ENCODE results near the gene TBC1D25. TPM values are rescaled to one million over a fixed set of nuclear protein-coding genes. Genes with fewer than 3 reads are reported as not detected.

The TBC1D25 gene, protein sequence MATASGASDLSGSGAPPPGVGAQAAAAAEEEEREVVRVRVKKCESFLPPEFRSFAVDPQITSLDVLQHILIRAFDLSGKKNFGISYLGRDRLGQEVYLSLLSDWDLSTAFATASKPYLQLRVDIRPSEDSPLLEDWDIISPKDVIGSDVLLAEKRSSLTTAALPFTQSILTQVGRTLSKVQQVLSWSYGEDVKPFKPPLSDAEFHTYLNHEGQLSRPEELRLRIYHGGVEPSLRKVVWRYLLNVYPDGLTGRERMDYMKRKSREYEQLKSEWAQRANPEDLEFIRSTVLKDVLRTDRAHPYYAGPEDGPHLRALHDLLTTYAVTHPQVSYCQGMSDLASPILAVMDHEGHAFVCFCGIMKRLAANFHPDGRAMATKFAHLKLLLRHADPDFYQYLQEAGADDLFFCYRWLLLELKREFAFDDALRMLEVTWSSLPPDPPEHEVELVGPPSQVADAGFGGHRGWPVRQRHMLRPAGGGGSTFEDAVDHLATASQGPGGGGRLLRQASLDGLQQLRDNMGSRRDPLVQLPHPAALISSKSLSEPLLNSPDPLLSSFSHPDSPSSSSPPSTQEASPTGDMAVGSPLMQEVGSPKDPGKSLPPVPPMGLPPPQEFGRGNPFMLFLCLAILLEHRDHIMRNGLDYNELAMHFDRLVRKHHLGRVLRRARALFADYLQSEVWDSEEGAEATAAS
- 5.3 and 6.2 TPM in 2 replicates for total RNA-seq (ENCODE audit: low replicate concordance)

DNA sequence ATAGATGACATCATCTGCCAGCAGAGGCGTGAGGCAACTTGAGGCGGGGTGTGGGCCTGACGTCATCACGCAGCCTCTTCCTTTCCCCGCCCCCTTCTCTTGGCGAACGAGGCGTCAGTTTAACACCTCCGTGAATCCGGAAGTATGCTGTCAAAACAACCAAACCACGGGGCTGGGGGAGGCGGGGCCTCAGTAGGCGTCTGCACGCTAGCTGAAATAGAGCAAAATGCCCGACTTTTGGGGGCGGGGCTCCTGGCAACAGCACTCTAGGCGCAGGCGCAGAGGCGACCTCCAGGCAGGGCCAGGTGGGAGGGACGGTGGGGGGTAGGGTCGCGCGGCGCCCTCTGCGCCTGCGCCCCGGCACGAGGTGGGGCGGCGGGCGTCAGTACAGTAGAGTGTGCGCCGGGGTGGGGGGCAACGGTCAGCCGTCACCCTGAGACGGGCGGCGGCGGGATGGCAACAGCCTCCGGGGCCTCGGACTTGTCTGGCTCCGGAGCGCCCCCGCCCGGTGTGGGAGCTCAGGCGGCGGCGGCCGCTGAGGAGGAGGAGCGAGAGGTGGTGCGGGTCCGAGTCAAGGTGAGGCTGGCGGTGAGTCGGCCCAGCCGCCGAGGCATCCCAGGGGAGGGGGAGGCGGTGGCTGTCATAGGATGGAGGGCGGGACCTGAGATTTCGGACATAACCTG, at the start of gene TBC1D25:
TBC1D25 (plus strand) TSS at position 370 of the 683 bp plus-strand sequence; CDS start at position 454, 84 bp downstream.

DNA sequence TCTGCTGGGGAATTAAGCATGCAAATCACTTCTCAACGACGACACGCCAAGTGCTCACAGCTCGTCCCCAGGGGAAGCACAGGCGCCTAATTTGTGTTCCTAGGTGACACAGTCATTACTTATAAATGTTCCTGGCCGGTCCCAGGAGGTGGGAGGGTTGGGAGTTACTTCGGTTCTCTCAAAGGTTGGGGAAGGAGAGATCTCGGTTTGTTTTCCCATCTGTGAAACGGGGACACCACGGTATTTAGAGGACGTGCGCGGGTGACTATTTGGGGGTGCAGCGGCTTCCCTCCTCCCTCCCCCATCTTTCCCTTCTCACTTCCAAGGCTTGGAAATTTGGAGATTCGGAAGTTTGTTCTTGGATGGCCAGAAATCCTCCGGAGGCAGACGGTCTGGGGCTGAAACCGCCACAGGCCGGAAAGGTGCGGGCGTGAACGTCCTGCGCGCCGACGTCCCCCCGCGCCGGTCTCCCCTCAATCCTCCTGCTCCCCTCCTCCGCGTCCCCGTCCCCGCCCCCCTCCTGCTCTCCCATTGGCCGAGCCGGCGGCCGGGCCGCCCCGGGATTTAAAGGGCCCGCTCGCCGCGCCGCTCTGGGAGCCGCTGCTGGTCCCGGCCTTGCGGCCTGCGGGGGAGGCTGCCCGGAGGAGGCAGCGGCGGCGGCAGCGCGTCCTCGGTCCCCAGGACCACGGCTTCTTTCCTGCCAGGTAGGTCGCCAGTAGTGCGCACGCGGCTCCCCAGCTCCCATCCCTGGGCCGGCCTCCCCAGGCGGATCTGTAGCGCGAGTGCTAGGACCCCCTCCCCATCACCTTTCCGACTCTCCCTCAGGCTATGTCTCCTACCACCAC, 30.9 kb upstream of the TBC1D25 start, which contains the start of gene PORCN:
PORCN (plus strand) TSS at position 593 of the 845 bp plus-strand sequence. CDS start 829 bp downstream, outside the sequence.

DNA sequence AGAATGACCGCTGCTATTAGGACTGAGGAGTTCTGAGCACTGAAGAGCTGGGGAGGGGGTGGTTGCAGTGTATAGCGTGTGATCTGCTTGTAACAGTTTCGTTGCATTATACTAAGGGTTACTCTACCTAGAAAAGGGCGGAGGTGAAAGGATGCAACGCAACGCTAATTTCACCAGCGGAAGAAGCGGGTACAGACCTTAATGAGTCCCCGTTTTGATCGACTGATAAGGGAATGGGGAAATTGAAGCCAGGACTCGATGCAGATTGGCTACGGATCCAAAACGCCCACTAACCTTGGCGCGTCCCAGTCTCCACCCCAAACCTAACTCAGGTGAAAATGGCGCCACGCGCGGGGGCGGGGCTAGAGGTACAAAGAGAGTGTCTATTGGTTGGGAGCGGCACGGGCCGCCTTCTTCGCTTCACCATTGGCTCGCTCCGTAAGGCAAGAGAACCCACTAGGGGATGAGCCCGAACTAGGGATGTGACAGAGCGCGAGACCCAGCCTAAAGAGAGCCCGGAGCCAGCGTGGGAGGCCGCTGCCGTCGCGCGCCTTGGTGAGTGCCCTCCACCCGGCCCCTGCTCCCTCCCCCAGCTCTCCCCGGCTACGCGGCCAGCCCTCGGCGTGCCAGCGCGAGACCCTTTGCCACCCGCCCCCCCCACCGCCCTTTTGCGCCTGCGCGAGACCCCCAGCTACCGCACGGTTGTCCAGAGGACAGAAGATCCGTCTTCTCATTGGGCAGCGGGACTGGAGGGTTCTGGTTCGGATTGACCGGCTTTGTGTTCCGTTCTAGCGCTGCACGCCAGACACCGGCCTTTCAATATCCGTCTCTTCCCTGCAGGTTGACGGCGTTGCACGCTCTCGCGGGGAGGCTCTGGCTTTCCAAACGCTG, 17.9 kb upstream of the TBC1D25 start, which contains the start of gene EBP:
EBP (plus strand) TSS at position 456 of the 891 bp plus-strand sequence. CDS start 1,964 bp downstream, outside the sequence.

DNA sequence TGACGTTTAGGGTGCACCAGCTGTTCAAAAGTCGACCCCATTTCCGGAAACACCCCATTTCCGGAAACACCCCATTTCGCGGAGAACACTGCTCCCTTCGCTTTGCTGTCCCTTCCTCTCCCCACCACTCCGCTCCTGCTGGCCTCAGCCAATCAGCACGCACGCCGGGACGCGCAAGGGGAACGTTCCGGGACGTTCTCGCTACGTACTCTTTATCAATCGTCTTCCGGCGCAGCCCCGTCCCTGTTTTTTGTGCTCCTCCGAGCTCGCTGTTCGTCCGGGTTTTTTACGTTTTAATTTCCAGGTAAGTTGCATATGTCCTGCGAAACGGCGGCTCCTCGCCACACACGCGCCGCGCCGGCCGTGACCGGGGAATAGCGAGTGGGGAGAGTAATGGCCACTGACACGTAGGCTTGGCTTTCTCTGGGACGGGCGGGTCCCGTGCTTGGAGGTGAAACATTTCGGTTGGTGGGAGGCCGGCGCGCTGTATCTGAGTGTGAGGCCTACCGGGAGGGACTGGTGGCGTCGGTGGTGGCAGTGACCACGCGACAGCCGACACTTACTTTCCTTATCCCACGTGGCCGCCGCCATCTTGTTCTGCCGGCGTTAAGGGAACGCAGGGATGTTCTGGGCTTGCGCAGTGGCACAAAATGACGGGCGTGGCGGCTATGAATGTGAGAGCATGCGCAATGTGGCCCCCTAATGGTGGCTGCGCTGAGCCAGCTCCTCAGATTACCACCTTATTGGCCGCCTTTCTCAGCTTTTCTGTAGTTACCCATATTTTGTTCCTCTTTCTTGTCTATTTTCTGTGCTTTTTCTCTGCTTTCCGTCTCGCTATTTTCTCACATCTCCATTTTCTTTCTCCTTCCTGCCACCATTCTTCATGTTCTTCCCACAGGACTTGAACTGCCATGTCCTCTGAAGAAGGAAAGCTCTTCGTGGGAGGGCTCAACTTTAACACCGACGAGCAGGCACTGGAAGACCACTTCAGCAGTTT, 35.1 kb downstream of the TBC1D25 start, which contains the start of gene RBM3:
RBM3 (plus strand) TSS at position 215 of the 997 bp plus-strand sequence; CDS start at position 912, 697 bp downstream.

GRCh38 chrX:48597353-48598264, 58.1 kb downstream of the TBC1D25 start, which contains the start of gene WDR13:
WDR13 (plus strand) TSS chrX:48597492; CDS start chrX:48597997, 505 bp downstream.

Other genes starting within 250 kb of the TBC1D25 start
- gene SSX3, start 183.0 kb upstream of the TBC1D25 start, total RNA-seq (ENCODE audit: low replicate concordance) = not detected in 2 replicates
- gene SSX4, start 156.2 kb upstream of the TBC1D25 start, total RNA-seq (ENCODE audit: low replicate concordance) = not detected in 2 replicates
- not detected in 2 replicates for gene SSX4B, start 127.8 kb upstream of the TBC1D25 start, total RNA-seq (ENCODE audit: low replicate concordance)
- 21.9 and 54.9 TPM in 2 replicates for gene SLC38A5, start 69.5 kb upstream of the TBC1D25 start, total RNA-seq (ENCODE audit: low replicate concordance)
- 27.4 and 56.0 TPM in 2 replicates for gene FTSJ1, start 63.5 kb upstream of the TBC1D25 start, total RNA-seq (ENCODE audit: low replicate concordance)
- 9.8 and 17.6 TPM in 2 replicates for gene PORCN, start 30.7 kb upstream of the TBC1D25 start, total RNA-seq (ENCODE audit: low replicate concordance)
- 45.9 and 78.8 TPM in 2 replicates for gene EBP, start 17.9 kb upstream of the TBC1D25 start, total RNA-seq (ENCODE audit: low replicate concordance)
- 56.9 and 302 TPM in 2 replicates for gene RBM3, start 34.8 kb downstream of the TBC1D25 start, total RNA-seq (ENCODE audit: low replicate concordance)
- gene WDR13, start 57.8 kb downstream of the TBC1D25 start, total RNA-seq (ENCODE audit: low replicate concordance) = 170 and 335 TPM in 2 replicates
- 0.23 TPM in 1 of 2 replicates, not detected in the other for gene WAS, start 144.1 kb downstream of the TBC1D25 start, total RNA-seq (ENCODE audit: low replicate concordance)
- gene SUV39H1, start 157.0 kb downstream of the TBC1D25 start, total RNA-seq (ENCODE audit: low replicate concordance) = 0.59 and 2.5 TPM in 2 replicates
- gene GLOD5, start 222.0 kb downstream of the TBC1D25 start, total RNA-seq (ENCODE audit: low replicate concordance) = not detected in 2 replicates
- gene GATA1, start 246.9 kb downstream of the TBC1D25 start, total RNA-seq (ENCODE audit: low replicate concordance) = not detected in 2 replicates

Data from smooth muscle cell of the coronary artery (primary cell).